Endodermal cell (in vitro differentiated cells): ENCODE measurements around the gene CTIF. TPM values are rescaled to one million over a fixed set of nuclear protein-coding genes. Genes with fewer than 3 reads are reported as not detected.
A peak's percentile ranks its signal among the peaks of the same experiment; 100 is the strongest.

Experiments used
- DNase-seq: peaks from one replicate; pipeline ENCODE4 v3.0.0-alpha.2; 2017
- H3K27ac ChIP-seq: 2 replicates; pipeline ENCODE4 v1.5.1; 2013; ENCODE audit warnings: mild to moderate bottlenecking, low read depth, low read length, moderate library complexity
- H3K27me3 ChIP-seq: 2 replicates; pipeline ENCODE4 v1.6.1; 2013; ENCODE audit warnings: mild to moderate bottlenecking, low read length, moderate library complexity; ENCODE audit not compliant: insufficient read depth, control insufficient read depth, poor library complexity, severe bottlenecking
- H3K36me3 ChIP-seq: 2 replicates; pipeline ENCODE4 v1.7.0; 2013; ENCODE audit warnings: mild to moderate bottlenecking, low read length, moderate library complexity; ENCODE audit not compliant: control insufficient read depth, insufficient read depth
- H3K4me1 ChIP-seq: one replicate; pipeline ENCODE4 v1.7.0; 2013; ENCODE audit warnings: low read length; ENCODE audit not compliant: control insufficient read depth, insufficient read depth
- H3K4me3 ChIP-seq: 2 replicates; pipeline ENCODE4 v1.5.1; 2013; ENCODE audit warnings: mild to moderate bottlenecking, low read length, moderate library complexity
- H3K9ac ChIP-seq: 2 replicates; pipeline ENCODE4 v1.6.1; 2013; ENCODE audit warnings: mild to moderate bottlenecking, low read length, moderate library complexity; ENCODE audit not compliant: poor library complexity, severe bottlenecking; ENCODE audit errors: extremely low read depth
- H3K9me3 ChIP-seq: 2 replicates; pipeline ENCODE4 v1.6.1; 2013; ENCODE audit warnings: mild to moderate bottlenecking, low read length, moderate library complexity; ENCODE audit not compliant: control insufficient read depth
- H3K27ac Mint-ChIP-seq: 2 replicates; pipeline ENCODE4 v1.8.0; 2020; ENCODE audit warnings: mixed read lengths
- H3K27me3 Mint-ChIP-seq: 2 replicates; pipeline ENCODE4 v1.8.0; 2021; ENCODE audit warnings: mild to moderate bottlenecking, mixed read lengths; ENCODE audit not compliant: insufficient read depth
- H3K36me3 Mint-ChIP-seq: 2 replicates; pipeline ENCODE4 v1.8.0; 2020; ENCODE audit warnings: low read depth, mixed read lengths
- H3K4me1 Mint-ChIP-seq: 2 replicates; pipeline ENCODE4 v1.8.0; 2020; ENCODE audit warnings: mixed read lengths
- H3K4me3 Mint-ChIP-seq: 2 replicates; pipeline ENCODE4 v1.8.0; 2020; ENCODE audit warnings: mild to moderate bottlenecking, moderate library complexity, mixed read lengths
- H3K9me3 Mint-ChIP-seq: 2 replicates; pipeline ENCODE4 v1.8.0; 2020; ENCODE audit warnings: mild to moderate bottlenecking, mixed read lengths
- WGBS, 2 experiments: methylation state at CpG; one replicate each; pipeline versions ENCODE4 v1.1.5 to v1.1.7; 2013; ENCODE audit warnings: missing lambda C conversion rate in 2 of 2, mixed read lengths in 1 of 2; ENCODE audit not compliant: insufficient coverage in 1 of 2, insufficient read length in 1 of 2; 5-methylcytosine and 5-hydroxymethylcytosine counted together
- total RNA-seq, 2 donors: library from RNA; stranded (reverse); fragmentation: NEBNext Ultra II Directional in 1 of 2; extraction: Animal tissue kit (Norgen Biotek cat#: 25700) in 1 of 2; gene quantifications; 2 replicates in 1 of 2; 3 replicates in 1 of 2; pipeline ENCODE4 v1.2.1, GENCODE V29; 2021
- TF ChIP-seq, protein P1 (sequence below): fragments of 200-600 bp; sonication (generic); conservative IDR thresholded peaks from 2 replicates; pipeline ENCODE4 v1.5.0; 2021; ENCODE audit warnings: antibody characterized with exemption, mild to moderate bottlenecking

Gene CTIF
- total RNA-seq, 2 donors from 2014 or later, result 33.8 to 41.6 TPM

DNA sequence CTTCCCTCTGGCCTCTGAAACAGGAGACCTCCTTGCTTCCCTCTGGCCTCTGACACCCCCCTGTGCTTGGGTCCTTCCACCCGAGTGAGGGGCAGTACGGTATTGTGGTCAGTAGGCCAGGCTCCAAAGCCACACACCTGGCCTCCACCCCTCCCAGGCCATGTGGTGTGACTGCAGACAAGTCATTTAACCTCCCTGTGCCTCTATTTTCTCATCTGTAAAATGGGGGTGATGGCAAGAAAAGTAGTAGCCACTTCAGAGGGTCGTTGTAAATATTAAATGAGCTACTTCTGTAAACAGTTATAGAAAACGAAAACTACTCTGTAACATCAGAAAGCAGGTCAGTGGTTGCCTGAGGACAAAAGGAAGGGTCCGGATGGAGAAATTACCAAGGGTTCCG, 337.8 kb downstream of the CTIF start:
- H3K27me3 Mint-ChIP-seq, result no peaks in the 10 kb centered on the region
- TF ChIP-seq, protein P1, sequence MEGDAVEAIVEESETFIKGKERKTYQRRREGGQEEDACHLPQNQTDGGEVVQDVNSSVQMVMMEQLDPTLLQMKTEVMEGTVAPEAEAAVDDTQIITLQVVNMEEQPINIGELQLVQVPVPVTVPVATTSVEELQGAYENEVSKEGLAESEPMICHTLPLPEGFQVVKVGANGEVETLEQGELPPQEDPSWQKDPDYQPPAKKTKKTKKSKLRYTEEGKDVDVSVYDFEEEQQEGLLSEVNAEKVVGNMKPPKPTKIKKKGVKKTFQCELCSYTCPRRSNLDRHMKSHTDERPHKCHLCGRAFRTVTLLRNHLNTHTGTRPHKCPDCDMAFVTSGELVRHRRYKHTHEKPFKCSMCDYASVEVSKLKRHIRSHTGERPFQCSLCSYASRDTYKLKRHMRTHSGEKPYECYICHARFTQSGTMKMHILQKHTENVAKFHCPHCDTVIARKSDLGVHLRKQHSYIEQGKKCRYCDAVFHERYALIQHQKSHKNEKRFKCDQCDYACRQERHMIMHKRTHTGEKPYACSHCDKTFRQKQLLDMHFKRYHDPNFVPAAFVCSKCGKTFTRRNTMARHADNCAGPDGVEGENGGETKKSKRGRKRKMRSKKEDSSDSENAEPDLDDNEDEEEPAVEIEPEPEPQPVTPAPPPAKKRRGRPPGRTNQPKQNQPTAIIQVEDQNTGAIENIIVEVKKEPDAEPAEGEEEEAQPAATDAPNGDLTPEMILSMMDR, result no peak
- H3K9me3 Mint-ChIP-seq, result peaks cover 1% of the 10 kb centered on the region
- WGBS, 2 experiments, result 96 to 100% methylated on average over 3 to 6 of the region's 6 CpGs
- Histone ChIP-seq H3K4me3 (no peak overlapping the region), H3K9me3 (no peaks in the 10 kb centered on the region), H3K27ac (no peak overlapping the region), H3K36me3 (no peaks in the 10 kb centered on the region), H3K4me1 (peaks cover 15% of the 10 kb centered on the region), H3K27me3 (no peaks in the 10 kb centered on the region), H3K9ac (no peak overlapping the region)
- no peaks in the 10 kb centered on the region for H3K36me3 Mint-ChIP-seq
- peak overlapping the region; percentile 26 for H3K27ac Mint-ChIP-seq
- peaks cover 27% of the 10 kb centered on the region for H3K4me1 Mint-ChIP-seq
- no peak for DNase-seq
- no peak overlapping the region for H3K4me3 Mint-ChIP-seq

DNA sequence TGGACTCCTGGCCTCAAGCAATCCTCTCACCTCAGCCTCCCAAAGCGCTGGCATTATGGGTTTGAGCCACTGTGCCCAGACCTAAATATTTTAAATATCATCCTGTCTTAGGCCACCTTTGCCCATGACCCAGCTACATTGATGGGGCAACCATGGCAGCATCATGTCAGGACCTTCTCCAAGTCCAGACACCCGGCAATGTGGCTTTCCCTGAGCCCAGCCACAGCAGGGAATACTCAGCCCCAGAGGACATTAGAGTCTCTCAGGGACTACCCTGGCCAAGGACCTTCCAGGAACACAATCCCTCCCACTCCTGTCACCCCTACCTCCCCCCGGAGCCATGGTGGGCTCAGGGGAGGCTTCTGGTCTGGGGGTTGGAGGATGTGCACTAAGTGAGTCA, 339.1 kb downstream of the CTIF start:
- DNase-seq, result no peak
- no peak overlapping the region for H3K4me3 Mint-ChIP-seq
- H3K4me1 Mint-ChIP-seq, result peaks cover 20% of the 10 kb centered on the region
- no peaks in the 10 kb centered on the region for H3K36me3 ChIP-seq
- no peak overlapping the region for H3K9ac ChIP-seq
- TF ChIP-seq, protein P1, result no peak
- H3K9me3 ChIP-seq, result no peaks in the 10 kb centered on the region
- peaks cover 9% of the 10 kb centered on the region for H3K4me1 ChIP-seq
- peaks cover 1% of the 10 kb centered on the region for H3K9me3 Mint-ChIP-seq
- no peak overlapping the region for H3K4me3 ChIP-seq
- no peaks in the 10 kb centered on the region for H3K27me3 ChIP-seq
- no peak overlapping the region for H3K27ac ChIP-seq
- no peaks in the 10 kb centered on the region for H3K27me3 Mint-ChIP-seq
- WGBS, 2 experiments, result 98 to 100% methylated on average over 2 to 3 of the region's 3 CpGs
- H3K36me3 Mint-ChIP-seq, result no peaks in the 10 kb centered on the region
- no peak overlapping the region for H3K27ac Mint-ChIP-seq

DNA sequence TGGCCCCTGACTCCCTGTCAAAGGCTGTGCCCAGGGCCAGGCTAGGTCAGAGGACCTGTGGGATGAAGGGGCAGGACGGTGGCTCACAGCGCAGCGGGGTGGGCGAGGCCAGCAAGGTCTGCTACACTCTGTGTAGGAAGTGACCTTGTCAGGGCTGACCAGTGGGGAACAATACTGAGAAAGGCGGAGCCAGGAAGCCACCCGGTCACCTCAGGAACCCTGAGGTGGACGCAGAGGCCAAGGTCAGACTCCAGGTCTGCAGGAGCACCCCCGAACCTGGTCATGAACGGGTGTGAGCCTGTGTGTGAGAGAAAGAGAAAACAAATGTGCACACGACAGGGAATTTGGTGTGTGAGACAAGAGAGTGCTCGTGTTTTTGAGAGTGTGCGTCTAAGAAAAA, 339.6 kb downstream of the CTIF start:
- H3K4me1 ChIP-seq, result peaks cover 9% of the 10 kb centered on the region
- Mint-ChIP-seq H3K36me3 (no peaks in the 10 kb centered on the region), H3K4me3 (no peak overlapping the region), H3K27me3 (no peaks in the 10 kb centered on the region), H3K4me1 (peaks cover 20% of the 10 kb centered on the region), H3K27ac (no peak overlapping the region), H3K9me3 (peaks cover 1% of the 10 kb centered on the region)
- no peak overlapping the region for H3K4me3 ChIP-seq
- H3K27ac ChIP-seq, result no peak overlapping the region
- no peaks in the 10 kb centered on the region for H3K9me3 ChIP-seq
- WGBS, 2 experiments, result 90 to 94% methylated on average over 9 to 12 of the region's 12 CpGs
- TF ChIP-seq, protein P1, result no peak
- H3K36me3 ChIP-seq, result no peaks in the 10 kb centered on the region
- H3K27me3 ChIP-seq, result no peaks in the 10 kb centered on the region
- H3K9ac ChIP-seq, result no peak overlapping the region
- no peak for DNase-seq
